ENCODE measurements around the gene MCOLN1. TPM values are rescaled to one million over a fixed set of nuclear protein-coding genes. Genes with fewer than 3 reads are reported as not detected.

MCOLN1 gene
- total RNA-seq, 1 donor from 2014 or later = 16.5 TPM

GRCh38 chr19:7547159-7547558 lies 24.7 kb downstream of the MCOLN1 start:
- no peak for TF ChIP-seq CTCF (IDR thresholded peaks at IDR 0.05; ENCODE audit: unreplicated experiment)
- H3K27me3 Mint-ChIP-seq = no peaks in the 10 kb centered on the region
- no peak overlapping the region for H3K4me3 Mint-ChIP-seq (ENCODE audit: low read depth)
- H3K27ac Mint-ChIP-seq = no peak overlapping the region
- no peak for DNase-seq (ENCODE audit: low spot score, unreplicated experiment)
- H3K9me3 Mint-ChIP-seq (ENCODE audit: low read depth) = no peaks in the 10 kb centered on the region
- peaks cover 3% of the 10 kb centered on the region for H3K4me1 Mint-ChIP-seq (ENCODE audit: low read depth)
- peaks cover 12% of the 10 kb centered on the region for H3K36me3 Mint-ChIP-seq (ENCODE audit: insufficient read depth)

GRCh38 chr19:7549429-7550148 lies 27.2 kb downstream of the MCOLN1 start:
- no peak for DNase-seq (ENCODE audit: low spot score, unreplicated experiment)
- Mint-ChIP-seq H3K4me3 (ENCODE audit: low read depth) (no peak overlapping the region), H3K9me3 (ENCODE audit: low read depth) (no peaks in the 10 kb centered on the region), H3K27me3 (no peaks in the 10 kb centered on the region), H3K36me3 (ENCODE audit: insufficient read depth) (peaks cover 10% of the 10 kb centered on the region), H3K4me1 (ENCODE audit: low read depth) (peaks cover 3% of the 10 kb centered on the region), H3K27ac (no peak overlapping the region)
- TF ChIP-seq CTCF (IDR thresholded peaks at IDR 0.05; ENCODE audit: unreplicated experiment) = no peak

- H3K27ac Mint-ChIP-seq = no peak overlapping the region
- peaks cover 3% of the 10 kb centered on the region for H3K4me1 Mint-ChIP-seq (ENCODE audit: low read depth)
- peak overlapping the region; percentile 54 for H3K4me3 Mint-ChIP-seq (ENCODE audit: low read depth)
- peaks cover 10% of the 10 kb centered on the region for H3K36me3 Mint-ChIP-seq (ENCODE audit: insufficient read depth)
- no peaks in the 10 kb centered on the region for H3K27me3 Mint-ChIP-seq
- no peak for DNase-seq (ENCODE audit: low spot score, unreplicated experiment)
- TF ChIP-seq CTCF (IDR thresholded peaks at IDR 0.05; ENCODE audit: unreplicated experiment) = no peak
- no peaks in the 10 kb centered on the region for H3K9me3 Mint-ChIP-seq (ENCODE audit: low read depth)
These were observed 27.8 kb downstream of the MCOLN1 start for GRCh38 chr19:7550169-7550770.

- TF ChIP-seq CTCF (IDR thresholded peaks at IDR 0.05; ENCODE audit: unreplicated experiment) = no peak
- Mint-ChIP-seq H3K9me3 (ENCODE audit: low read depth) (no peaks in the 10 kb centered on the region), H3K36me3 (ENCODE audit: insufficient read depth) (peaks cover 8% of the 10 kb centered on the region), H3K27me3 (no peaks in the 10 kb centered on the region), H3K4me3 (ENCODE audit: low read depth) (peak overlapping the region; percentile 74), H3K4me1 (ENCODE audit: low read depth) (peaks cover 3% of the 10 kb centered on the region), H3K27ac (peak overlapping the region; percentile 51)
- peak; percentile 75 for DNase-seq (ENCODE audit: low spot score, unreplicated experiment)
These were observed 28.8 kb downstream of the MCOLN1 start for GRCh38 chr19:7550987-7551761.

- H3K36me3 Mint-ChIP-seq (ENCODE audit: insufficient read depth) = peaks cover 10% of the 10 kb centered on the region
- H3K27me3 Mint-ChIP-seq = no peaks in the 10 kb centered on the region
- TF ChIP-seq CTCF (IDR thresholded peaks at IDR 0.05; ENCODE audit: unreplicated experiment) = no peak
- no peak for DNase-seq (ENCODE audit: low spot score, unreplicated experiment)
- H3K27ac Mint-ChIP-seq = no peak overlapping the region
- H3K9me3 Mint-ChIP-seq (ENCODE audit: low read depth) = no peaks in the 10 kb centered on the region
- peaks cover 3% of the 10 kb centered on the region for H3K4me1 Mint-ChIP-seq (ENCODE audit: low read depth)
- no peak overlapping the region for H3K4me3 Mint-ChIP-seq (ENCODE audit: low read depth)
These were observed 30.4 kb downstream of the MCOLN1 start for GRCh38 chr19:7552781-7553180.

All from progenitor cell of endocrine pancreas (in vitro differentiated cells).